MM.1S (cell line): ENCODE data around the gene HSP90B1.

ENCODE experiments used
- DNase-seq: peaks from one replicate; pipeline ENCODE4 v3.0.0-alpha.2; 2015
- H2AFZ ChIP-seq: fragments of 300-600 bp; sonication (generic); 2 replicates; pipeline ENCODE4 v1.6.0; 2016; ENCODE audit warnings: antibody characterized with exemption, low read length
- H3F3A ChIP-seq: fragments of 300-600 bp; sonication (generic); 2 replicates; pipeline ENCODE4 v1.6.1; 2016; ENCODE audit warnings: mild to moderate bottlenecking, antibody characterized with exemption, low read length, moderate library complexity, mixed read lengths; ENCODE audit not compliant: insufficient read depth
- H3K27ac ChIP-seq: fragments of 300-600 bp; sonication (generic); 2 replicates; pipeline ENCODE4 v1.5.1; 2016; ENCODE audit warnings: mild to moderate bottlenecking, low read length
- H3K27me3 ChIP-seq: fragments of 300-600 bp; sonication (generic); replicated peaks from 2 replicates; pipeline ENCODE4 v1.6.0; 2016; ENCODE audit warnings: low read length; ENCODE audit not compliant: insufficient read depth
- H3K36me3 ChIP-seq: fragments of 300-600 bp; sonication (generic); replicated peaks from 2 replicates; pipeline ENCODE4 v1.6.1; 2016; ENCODE audit warnings: mild to moderate bottlenecking, low read length, mixed read lengths; ENCODE audit not compliant: insufficient read depth
- H3K4me1 ChIP-seq: fragments of 300-600 bp; sonication (generic); 2 replicates; pipeline ENCODE4 v1.6.1; 2016; ENCODE audit warnings: low read length, mixed read lengths
- H3K4me2 ChIP-seq: fragments of 300-600 bp; sonication (generic); 2 replicates; pipeline ENCODE4 v1.6.0; 2016; ENCODE audit warnings: low read depth, low read length
- H3K4me3 ChIP-seq: fragments of 300-600 bp; sonication (generic); 2 replicates; pipeline ENCODE4 v1.5.1; 2016; ENCODE audit warnings: low read length, mixed read lengths
- H3K79me2 ChIP-seq: fragments of 300-600 bp; sonication (generic); 2 replicates; pipeline ENCODE4 v1.6.1; 2016; ENCODE audit warnings: mixed run types, low read length, mixed read lengths
- H3K9ac ChIP-seq: fragments of 300-600 bp; sonication (generic); 2 replicates; pipeline ENCODE4 v1.6.1; 2016; ENCODE audit warnings: low read length, mixed read lengths
- H3K9me2 ChIP-seq: fragments of 300-600 bp; sonication (generic); replicated peaks from 2 replicates; pipeline ENCODE4 v1.6.1; 2016; ENCODE audit warnings: mild to moderate bottlenecking, low read length, mixed read lengths; ENCODE audit not compliant: insufficient read depth
- H3K9me3 ChIP-seq: fragments of 300-600 bp; sonication (generic); replicated peaks from 2 replicates; pipeline ENCODE4 v1.6.1; 2016; ENCODE audit warnings: mild to moderate bottlenecking, low read length, mixed read lengths; ENCODE audit not compliant: insufficient read depth
- H4K20me1 ChIP-seq: fragments of 300-600 bp; sonication (generic); 2 replicates; pipeline ENCODE4 v1.6.1; 2016; ENCODE audit warnings: mild to moderate bottlenecking, low read length, moderate library complexity, mixed read lengths; ENCODE audit not compliant: insufficient read depth
- CTCF ChIP-seq: fragments of 300-600 bp; sonication (generic); IDR thresholded peaks from 2 replicates; pipeline ENCODE4 v1.5.1; 2016; ENCODE audit warnings: antibody characterized with exemption, low read length, mixed read lengths
- EZH2 ChIP-seq: fragments of 300-600 bp; sonication (generic); optimal IDR thresholded peaks from 2 replicates; pipeline ENCODE3; 2017; ENCODE audit warnings: low read depth, mild to moderate bottlenecking, antibody characterized with exemption, low read length, mixed read lengths
- EZH2phosphoT487 ChIP-seq: fragments of 300-600 bp; sonication (generic); IDR thresholded peaks from 2 replicates; pipeline ENCODE4 v1.6.1; 2018; ENCODE audit warnings: antibody characterized with exemption, low read length

HSP90B1 gene

GRCh38 chr12:103905730-103906349 is 24.4 kb upstream of the HSP90B1 start:
- Histone ChIP-seq H3K4me3 (no peak overlapping the region), H3F3A (peaks cover 18% of the 10 kb centered on the region), H3K9me3 (no peaks in the 10 kb centered on the region), H3K4me1 (peaks cover 26% of the 10 kb centered on the region), H3K36me3 (no peaks in the 10 kb centered on the region), H4K20me1 (no peaks in the 10 kb centered on the region), H3K9me2 (no peaks in the 10 kb centered on the region), H3K4me2 (no peak overlapping the region), H2AFZ (no peak overlapping the region), H3K79me2 (no peaks in the 10 kb centered on the region), H3K9ac (no peak overlapping the region), H3K27ac (no peak overlapping the region), H3K27me3 (no peaks in the 10 kb centered on the region)
- DNase-seq = no peak
- no peak for TF ChIP-seq EZH2phosphoT487
- TF ChIP-seq CTCF = no peak
- no peak for TF ChIP-seq EZH2

GRCh38 chr12:103908246-103908541 is 22.0 kb upstream of the HSP90B1 start:
- no peaks in the 10 kb centered on the region for H3K9me2 ChIP-seq
- no peak for TF ChIP-seq CTCF
- no peak for TF ChIP-seq EZH2phosphoT487
- TF ChIP-seq EZH2 = no peak
- no peaks in the 10 kb centered on the region for H4K20me1 ChIP-seq
- no peak overlapping the region for H3K27ac ChIP-seq
- H3K27me3 ChIP-seq = no peaks in the 10 kb centered on the region
- no peak overlapping the region for H2AFZ ChIP-seq
- 0 out of 2 replicates have a peak, but pooled peaks cover 5% of the 10 kb centered on the region for H3F3A ChIP-seq
- no peaks in the 10 kb centered on the region for H3K79me2 ChIP-seq
- H3K4me1 ChIP-seq = peaks cover 9% of the 10 kb centered on the region; the same call in 1 of the 2 replicates
- no peaks in the 10 kb centered on the region for H3K9me3 ChIP-seq
- DNase-seq = no peak
- H3K4me3 ChIP-seq = no peak overlapping the region
- no peaks in the 10 kb centered on the region for H3K36me3 ChIP-seq
- no peak overlapping the region for H3K4me2 ChIP-seq
- H3K9ac ChIP-seq = no peak overlapping the region

GRCh38 chr12:103908877-103909276 is 21.3 kb upstream of the HSP90B1 start:
- no peaks in the 10 kb centered on the region for H4K20me1 ChIP-seq
- no peaks in the 10 kb centered on the region for H3K36me3 ChIP-seq
- H3F3A ChIP-seq = 0 out of 2 replicates have a peak, but pooled peaks cover 5% of the 10 kb centered on the region
- H3K27ac ChIP-seq = no peak overlapping the region
- no peaks in the 10 kb centered on the region for H3K9me2 ChIP-seq
- no peak overlapping the region for H2AFZ ChIP-seq
- H3K4me2 ChIP-seq = no peak overlapping the region
- no peak for DNase-seq
- TF ChIP-seq CTCF (no peak), EZH2 (no peak), EZH2phosphoT487 (no peak)
- no peaks in the 10 kb centered on the region for H3K27me3 ChIP-seq
- H3K4me3 ChIP-seq = no peak overlapping the region
- peaks cover 9% of the 10 kb centered on the region; the same call in 1 of the 2 replicates for H3K4me1 ChIP-seq
- no peak overlapping the region for H3K9ac ChIP-seq
- H3K79me2 ChIP-seq = no peaks in the 10 kb centered on the region
- H3K9me3 ChIP-seq = no peaks in the 10 kb centered on the region
